ENCODE measurements around the gene CAPN14.

DNA sequence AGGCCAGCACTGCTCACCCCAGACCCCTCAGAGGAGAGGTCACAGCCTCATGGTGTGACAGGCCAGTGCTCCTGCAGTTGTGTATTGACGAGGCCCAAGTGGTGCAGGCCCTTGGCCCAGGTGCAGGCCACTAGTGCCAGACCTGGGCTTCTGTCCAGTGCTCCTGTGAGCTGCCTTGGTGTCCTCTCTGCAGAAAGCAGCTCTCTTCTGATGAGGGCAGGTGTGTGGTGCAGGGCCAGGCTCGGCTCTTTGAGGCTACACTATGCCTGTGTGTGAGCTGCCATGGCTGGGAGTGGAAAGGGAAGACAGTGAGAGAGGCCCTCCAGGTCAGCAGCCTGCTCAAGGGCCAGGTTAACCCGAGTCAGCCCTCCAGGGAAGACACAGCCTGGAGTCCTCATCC is 33.7 kb upstream of the CAPN14 start:
- no peak for TF ChIP-seq TCF7L2 (IDR thresholded peaks at IDR 0.05; ENCODE audit: borderline replicate concordance, low read depth, low read length)
- no peak for TF ChIP-seq ZNF48 (tag by site-specific recombination; IDR thresholded peaks at IDR 0.05)
- TF ChIP-seq, protein P1, sequence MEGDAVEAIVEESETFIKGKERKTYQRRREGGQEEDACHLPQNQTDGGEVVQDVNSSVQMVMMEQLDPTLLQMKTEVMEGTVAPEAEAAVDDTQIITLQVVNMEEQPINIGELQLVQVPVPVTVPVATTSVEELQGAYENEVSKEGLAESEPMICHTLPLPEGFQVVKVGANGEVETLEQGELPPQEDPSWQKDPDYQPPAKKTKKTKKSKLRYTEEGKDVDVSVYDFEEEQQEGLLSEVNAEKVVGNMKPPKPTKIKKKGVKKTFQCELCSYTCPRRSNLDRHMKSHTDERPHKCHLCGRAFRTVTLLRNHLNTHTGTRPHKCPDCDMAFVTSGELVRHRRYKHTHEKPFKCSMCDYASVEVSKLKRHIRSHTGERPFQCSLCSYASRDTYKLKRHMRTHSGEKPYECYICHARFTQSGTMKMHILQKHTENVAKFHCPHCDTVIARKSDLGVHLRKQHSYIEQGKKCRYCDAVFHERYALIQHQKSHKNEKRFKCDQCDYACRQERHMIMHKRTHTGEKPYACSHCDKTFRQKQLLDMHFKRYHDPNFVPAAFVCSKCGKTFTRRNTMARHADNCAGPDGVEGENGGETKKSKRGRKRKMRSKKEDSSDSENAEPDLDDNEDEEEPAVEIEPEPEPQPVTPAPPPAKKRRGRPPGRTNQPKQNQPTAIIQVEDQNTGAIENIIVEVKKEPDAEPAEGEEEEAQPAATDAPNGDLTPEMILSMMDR (tag by site-specific recombination; IDR thresholded peaks at IDR 0.05): no peak
- no peak for TF ChIP-seq ZNF473 (tag by site-specific recombination; IDR thresholded peaks at IDR 0.05)
- TF ChIP-seq ZNF776 (tag by site-specific recombination; IDR thresholded peaks at IDR 0.05; ENCODE audit: borderline replicate concordance): no peak
